ENCODE results near the gene CDC42.

GRCh38 chr1:22127248-22127647 is 74.7 kb downstream of the CDC42 start:
- TF ChIP-seq, protein P1, sequence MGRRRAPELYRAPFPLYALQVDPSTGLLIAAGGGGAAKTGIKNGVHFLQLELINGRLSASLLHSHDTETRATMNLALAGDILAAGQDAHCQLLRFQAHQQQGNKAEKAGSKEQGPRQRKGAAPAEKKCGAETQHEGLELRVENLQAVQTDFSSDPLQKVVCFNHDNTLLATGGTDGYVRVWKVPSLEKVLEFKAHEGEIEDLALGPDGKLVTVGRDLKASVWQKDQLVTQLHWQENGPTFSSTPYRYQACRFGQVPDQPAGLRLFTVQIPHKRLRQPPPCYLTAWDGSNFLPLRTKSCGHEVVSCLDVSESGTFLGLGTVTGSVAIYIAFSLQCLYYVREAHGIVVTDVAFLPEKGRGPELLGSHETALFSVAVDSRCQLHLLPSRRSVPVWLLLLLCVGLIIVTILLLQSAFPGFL (CRISPR knock-in tag; IDR thresholded peaks at IDR 0.05; ENCODE audit: borderline replicate concordance) = no peak
- TF ChIP-seq CTCF (IDR thresholded peaks at IDR 0.05) (no peak), MAX (CRISPR knock-in tag; IDR thresholded peaks at IDR 0.05) (no peak), E2F5 (CRISPR knock-in tag; IDR thresholded peaks at IDR 0.05) (no peak), NFATC4 (CRISPR knock-in tag; IDR thresholded peaks at IDR 0.05) (no peak)
